GM23248 (cell line): Measurements from ENCODE around the gene POGZ. TPM values are rescaled to one million over a fixed set of nuclear protein-coding genes. Genes with fewer than 3 reads are reported as not detected.

Experiments used
- DNase-seq: peaks from one replicate; pipeline ENCODE4 v3.0.0-alpha.2; 2015
- H2AFZ ChIP-seq: fragments of 200-600 bp; sonication (generic); 2 replicates; pipeline ENCODE4 v1.6.1; 2016; ENCODE audit warnings: antibody characterized with exemption
- H3F3A ChIP-seq: fragments of 200-600 bp; sonication (generic); 2 replicates; pipeline ENCODE4 v1.6.1; 2016; ENCODE audit warnings: mild to moderate bottlenecking, antibody characterized with exemption, mixed run types; ENCODE audit not compliant: insufficient read depth
- H3K27ac ChIP-seq: fragments of 200-600 bp; sonication (generic); 2 replicates; pipeline ENCODE4 v1.5.1; 2016; ENCODE audit warnings: mild to moderate bottlenecking
- H3K27me3 ChIP-seq: fragments of 200-600 bp; sonication (generic); replicated peaks from 2 replicates; pipeline ENCODE4 v1.6.1; 2016; ENCODE audit warnings: mild to moderate bottlenecking; ENCODE audit not compliant: insufficient read depth
- H3K36me3 ChIP-seq: fragments of 200-600 bp; sonication (generic); 2 replicates; pipeline ENCODE4 v1.6.1; 2016; ENCODE audit warnings: low read depth, mild to moderate bottlenecking
- H3K4me1 ChIP-seq: fragments of 200-600 bp; sonication (generic); 2 replicates; pipeline ENCODE4 v1.6.1; 2016; ENCODE audit warnings: mild to moderate bottlenecking; ENCODE audit not compliant: insufficient read depth
- H3K4me2 ChIP-seq: fragments of 200-600 bp; sonication (generic); one replicate; pipeline ENCODE4 v1.6.1; 2016; ENCODE audit warnings: mild to moderate bottlenecking; ENCODE audit not compliant: unreplicated experiment
- H3K4me3 ChIP-seq: fragments of 200-600 bp; sonication (generic); 2 replicates; pipeline ENCODE4 v1.5.1; 2016; ENCODE audit warnings: mild to moderate bottlenecking
- H3K79me2 ChIP-seq: fragments of 200-600 bp; sonication (generic); 2 replicates; pipeline ENCODE4 v1.6.1; 2016; ENCODE audit warnings: mild to moderate bottlenecking; ENCODE audit not compliant: insufficient read depth
- H3K9ac ChIP-seq: fragments of 200-600 bp; sonication (generic); 2 replicates; pipeline ENCODE4 v1.6.1; 2016; ENCODE audit warnings: mild to moderate bottlenecking
- H3K9me2 ChIP-seq: fragments of 200-600 bp; sonication (generic); 2 replicates; pipeline ENCODE4 v1.6.1; 2016; ENCODE audit warnings: mixed run types, mild to moderate bottlenecking, moderate library complexity; ENCODE audit not compliant: insufficient read depth
- H3K9me3 ChIP-seq: fragments of 200-600 bp; sonication (generic); one replicate; pipeline ENCODE4 v1.6.1; 2017; ENCODE audit warnings: low read depth
- H4K20me1 ChIP-seq: fragments of 200-600 bp; sonication (generic); 2 replicates; pipeline ENCODE4 v1.6.0; 2016; ENCODE audit not compliant: insufficient read depth
- EZH2 ChIP-seq: fragments of 200-600 bp; sonication (generic); IDR thresholded peaks from 2 replicates; pipeline ENCODE4 v1.6.1; 2018; ENCODE audit warnings: antibody characterized with exemption, mild to moderate bottlenecking; ENCODE audit not compliant: insufficient read depth, poor library complexity, severe bottlenecking
- EZH2phosphoT487 ChIP-seq: fragments of 200-600 bp; sonication (generic); IDR thresholded peaks from 2 replicates; pipeline ENCODE4 v1.6.1; 2018; ENCODE audit warnings: antibody characterized with exemption, moderate library complexity, mild to moderate bottlenecking, low read depth; ENCODE audit not compliant: insufficient read depth
- WGBS, 2 experiments: methylation state at CpG; one replicate each; pipeline ENCODE4 v1.1.6; 2015 to 2017; ENCODE audit warnings: low lambda C conversion rate in 2 of 2, low coverage in 1 of 2; ENCODE audit errors: missing lambda C conversion rate in 2 of 2; 5-methylcytosine and 5-hydroxymethylcytosine counted together
- in situ Hi-C: fragments of 300-500 bp; cut with MboI; formaldehyde crosslinking; loops from 2 replicates; pipeline ENCODE4 v1.15.0; 2020
- polyA plus RNA-seq: library from polyadenylated mRNA; unstranded; fragments of >200 nt; fragmentation: Nextera tagmentation; extraction: Ambion mirVana; gene quantifications from 2 replicates; pipeline ENCODE4 v1.2.1, GENCODE V29; 2016
- total RNA-seq: library from RNA; depleted of rRNA; stranded (reverse); fragments of >200 nt; shearing (Covaris generic); gene quantifications from 2 replicates; pipeline ENCODE4 v1.2.3, GENCODE V29; 2014

The POGZ gene
- total and polyA plus RNA-seq, 2 experiments from 2014 or later = 14.9 to 15.5 TPM

DNA sequence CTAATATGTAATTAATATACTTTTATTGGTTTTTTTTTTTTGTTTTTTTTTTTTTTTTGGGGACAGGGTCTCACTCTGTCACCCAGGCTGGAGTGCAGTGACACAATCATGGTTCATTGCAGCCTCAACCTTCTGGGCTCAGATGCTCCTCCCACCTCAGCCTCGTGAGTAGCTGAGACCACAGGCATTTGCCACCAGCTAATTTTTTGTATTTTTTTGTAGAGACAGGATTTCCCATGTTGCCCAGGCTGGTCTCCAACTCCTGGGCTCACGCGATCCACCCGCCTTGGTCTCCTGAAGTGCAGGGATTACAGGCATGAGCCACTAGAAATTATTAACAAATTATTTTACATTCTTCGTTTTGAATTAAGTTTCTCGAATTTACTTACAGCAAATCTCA, 16.8 kb upstream of the POGZ start:
- no peak overlapping the region for H3K9ac ChIP-seq
- no peak overlapping the region for H3K4me2 ChIP-seq
- peaks cover 4% of the 10 kb centered on the region; the same call in 1 of the 2 replicates for H3K4me1 ChIP-seq
- H4K20me1 ChIP-seq = no peaks in the 10 kb centered on the region
- H3K9me2 ChIP-seq = no peaks in the 10 kb centered on the region
- no peak for TF ChIP-seq EZH2
- TF ChIP-seq EZH2phosphoT487 = no peak
- H3K4me3 ChIP-seq = no peak overlapping the region
- H2AFZ ChIP-seq = no peak overlapping the region
- 77 to 80% methylated on average over 6 of the region's 6 CpGs for WGBS, 2 experiments
- H3K27me3 ChIP-seq = no peaks in the 10 kb centered on the region
- no peaks in the 10 kb centered on the region for H3K36me3 ChIP-seq
- H3K79me2 ChIP-seq = no peaks in the 10 kb centered on the region
- no peak overlapping the region for H3K27ac ChIP-seq
- peak; percentile 10 for DNase-seq
- in situ Hi-C loops = no loop called here
- H3F3A ChIP-seq = no peaks in the 10 kb centered on the region
- H3K9me3 ChIP-seq = no peaks in the 10 kb centered on the region

DNA sequence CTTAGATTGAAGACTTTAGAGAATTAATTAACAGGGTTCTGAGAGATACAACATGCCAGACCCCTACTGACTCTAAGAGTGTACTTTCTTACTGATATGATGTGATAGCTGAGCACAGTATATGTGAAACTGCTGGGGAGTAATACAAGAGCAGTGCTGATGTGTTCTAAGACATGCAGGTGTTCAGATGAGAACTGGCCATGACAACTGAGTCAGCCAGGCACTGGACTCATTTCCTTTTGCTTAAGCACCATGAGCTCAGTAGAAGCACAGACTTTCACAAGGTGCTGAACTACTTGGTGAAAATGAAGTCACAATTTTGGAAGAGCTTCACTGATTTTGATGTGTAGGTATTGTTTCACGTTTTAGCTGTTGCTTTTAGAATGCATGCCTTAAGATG, 15.9 kb upstream of the POGZ start:
- no peak overlapping the region for H3K4me2 ChIP-seq
- H3F3A ChIP-seq = no peaks in the 10 kb centered on the region
- no peaks in the 10 kb centered on the region for H3K27me3 ChIP-seq
- peaks cover 4% of the 10 kb centered on the region; the same call in 1 of the 2 replicates for H3K4me1 ChIP-seq
- no peak for TF ChIP-seq EZH2
- TF ChIP-seq EZH2phosphoT487 = no peak
- in situ Hi-C loops = no loop called here
- no peak overlapping the region for H2AFZ ChIP-seq
- no peak overlapping the region for H3K27ac ChIP-seq
- H3K36me3 ChIP-seq = no peaks in the 10 kb centered on the region
- DNase-seq = no peak
- no peak overlapping the region for H3K9ac ChIP-seq
- H3K9me2 ChIP-seq = no peaks in the 10 kb centered on the region
- no peak overlapping the region for H3K4me3 ChIP-seq
- no peaks in the 10 kb centered on the region for H3K79me2 ChIP-seq
- H3K9me3 ChIP-seq = no peaks in the 10 kb centered on the region
- 81 to 93% methylated on average over 1 of the region's 1 CpG for WGBS, 2 experiments
- no peaks in the 10 kb centered on the region for H4K20me1 ChIP-seq

DNA sequence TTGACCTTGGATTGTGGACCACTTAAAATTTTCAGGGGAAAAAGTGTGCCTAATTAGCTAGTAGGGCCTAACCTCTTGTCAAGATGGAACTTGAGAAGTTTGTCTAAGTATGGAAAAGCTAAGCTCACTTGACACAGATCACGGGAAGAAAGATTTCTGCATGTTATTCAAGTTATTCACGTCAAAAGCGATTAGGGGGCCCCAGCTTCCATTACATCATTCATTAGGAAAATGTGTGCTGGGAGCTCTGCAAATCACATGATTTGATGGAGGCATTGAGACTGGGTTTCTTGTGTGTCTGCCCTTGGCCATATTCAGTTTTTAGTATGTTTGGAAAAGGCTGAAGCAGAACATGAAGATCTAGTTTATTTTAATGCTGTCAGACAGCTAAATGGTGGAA, 15.5 kb upstream of the POGZ start:
- peaks cover 4% of the 10 kb centered on the region; the same call in 1 of the 2 replicates for H3K4me1 ChIP-seq
- no peaks in the 10 kb centered on the region for H3K27me3 ChIP-seq
- H3K79me2 ChIP-seq = no peaks in the 10 kb centered on the region
- no peak for DNase-seq
- 92 to 97% methylated on average over 3 of the region's 3 CpGs for WGBS, 2 experiments
- H4K20me1 ChIP-seq = no peaks in the 10 kb centered on the region
- H3K27ac ChIP-seq = no peak overlapping the region
- H3K4me3 ChIP-seq = no peak overlapping the region
- no peaks in the 10 kb centered on the region for H3K9me3 ChIP-seq
- no peak overlapping the region for H2AFZ ChIP-seq
- H3K9ac ChIP-seq = no peak overlapping the region
- no peaks in the 10 kb centered on the region for H3K36me3 ChIP-seq
- TF ChIP-seq EZH2phosphoT487 (no peak), EZH2 (no peak)
- no peak overlapping the region for H3K4me2 ChIP-seq
- H3F3A ChIP-seq = no peaks in the 10 kb centered on the region
- no peaks in the 10 kb centered on the region for H3K9me2 ChIP-seq
- in situ Hi-C loops = no loop called here

DNA sequence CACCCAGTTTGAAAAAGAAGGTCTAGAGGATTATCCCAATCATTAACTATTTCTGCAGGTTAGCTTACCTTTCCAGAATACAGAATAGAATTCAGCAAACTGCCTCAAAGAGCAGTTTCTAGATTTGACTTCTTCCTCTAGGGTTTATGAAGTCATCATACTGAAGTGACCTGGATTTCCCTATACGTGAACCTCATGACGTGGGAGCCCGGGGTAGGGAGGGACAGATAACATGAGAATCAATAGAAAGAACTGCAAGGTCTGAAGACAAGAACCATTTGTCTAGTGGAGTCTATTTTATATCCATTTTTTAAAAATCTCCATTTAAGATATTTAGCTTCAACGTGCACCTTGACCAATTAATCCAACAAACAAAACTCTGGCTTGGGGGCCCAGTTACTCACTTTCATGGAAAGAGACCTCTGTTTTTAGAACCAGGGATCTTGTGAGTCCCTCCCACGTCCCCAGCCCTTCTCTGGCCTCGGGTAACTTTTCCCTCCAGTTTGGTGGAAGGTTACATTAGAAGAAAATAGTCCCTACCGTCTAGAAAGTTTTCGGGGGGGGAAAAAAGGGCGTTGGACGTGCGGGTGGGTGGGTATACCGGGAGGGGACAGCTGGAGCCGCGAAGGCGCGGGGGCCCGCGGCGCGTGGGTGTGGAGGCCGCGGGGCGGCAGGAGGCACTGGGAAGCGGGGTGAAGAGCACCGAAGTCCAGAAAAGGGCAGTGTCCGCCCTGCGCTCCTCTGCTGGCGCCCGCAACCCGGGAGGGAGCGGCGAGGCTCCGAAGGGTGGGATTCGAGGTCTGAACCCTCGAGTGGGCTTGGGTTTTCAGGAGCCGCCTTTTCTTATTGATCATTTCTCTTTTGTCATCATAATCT, 13.8 kb upstream of the POGZ start:
- peak overlapping the region; percentile 88 for H2AFZ ChIP-seq
- H3F3A ChIP-seq = no peaks in the 10 kb centered on the region
- TF ChIP-seq EZH2phosphoT487 (no peak), EZH2 (no peak)
- H3K4me3 ChIP-seq = peak overlapping the region; percentile 65
- no peaks in the 10 kb centered on the region for H3K27me3 ChIP-seq
- H3K9ac ChIP-seq = peak overlapping the region; percentile 68
- no peaks in the 10 kb centered on the region for H3K9me2 ChIP-seq
- DNase-seq = peak; percentile 56
- H3K27ac ChIP-seq = no peak overlapping the region
- no peaks in the 10 kb centered on the region for H3K9me3 ChIP-seq
- H3K36me3 ChIP-seq = no peaks in the 10 kb centered on the region
- peak overlapping the region; percentile 69 for H3K4me2 ChIP-seq
- 12 to 24% methylated on average over 17 to 36 of the region's 36 CpGs for WGBS, 2 experiments
- H3K79me2 ChIP-seq = no peaks in the 10 kb centered on the region
- in situ Hi-C loops = no loop called here
- no peaks in the 10 kb centered on the region for H4K20me1 ChIP-seq
- no peaks in the 10 kb centered on the region for H3K4me1 ChIP-seq
